COR-L47 (cell line): ENCODE data around the gene ARFGEF2.
"Not testable (repeated sequence)": the region's sequence is repeated elsewhere in the genome, so short reads cannot be mapped to it uniquely, and the experiment has no call there.

Experiments used
- DNase-seq: peaks from one replicate; lab custom pipeline; 2025; lab: John Stamatoyannopoulos, UW

Gene ARFGEF2

GRCh38 chr20:48995589-48995988 is 74.1 kb downstream of the ARFGEF2 start:
- peak; percentile 95 for DNase-seq

DNA sequence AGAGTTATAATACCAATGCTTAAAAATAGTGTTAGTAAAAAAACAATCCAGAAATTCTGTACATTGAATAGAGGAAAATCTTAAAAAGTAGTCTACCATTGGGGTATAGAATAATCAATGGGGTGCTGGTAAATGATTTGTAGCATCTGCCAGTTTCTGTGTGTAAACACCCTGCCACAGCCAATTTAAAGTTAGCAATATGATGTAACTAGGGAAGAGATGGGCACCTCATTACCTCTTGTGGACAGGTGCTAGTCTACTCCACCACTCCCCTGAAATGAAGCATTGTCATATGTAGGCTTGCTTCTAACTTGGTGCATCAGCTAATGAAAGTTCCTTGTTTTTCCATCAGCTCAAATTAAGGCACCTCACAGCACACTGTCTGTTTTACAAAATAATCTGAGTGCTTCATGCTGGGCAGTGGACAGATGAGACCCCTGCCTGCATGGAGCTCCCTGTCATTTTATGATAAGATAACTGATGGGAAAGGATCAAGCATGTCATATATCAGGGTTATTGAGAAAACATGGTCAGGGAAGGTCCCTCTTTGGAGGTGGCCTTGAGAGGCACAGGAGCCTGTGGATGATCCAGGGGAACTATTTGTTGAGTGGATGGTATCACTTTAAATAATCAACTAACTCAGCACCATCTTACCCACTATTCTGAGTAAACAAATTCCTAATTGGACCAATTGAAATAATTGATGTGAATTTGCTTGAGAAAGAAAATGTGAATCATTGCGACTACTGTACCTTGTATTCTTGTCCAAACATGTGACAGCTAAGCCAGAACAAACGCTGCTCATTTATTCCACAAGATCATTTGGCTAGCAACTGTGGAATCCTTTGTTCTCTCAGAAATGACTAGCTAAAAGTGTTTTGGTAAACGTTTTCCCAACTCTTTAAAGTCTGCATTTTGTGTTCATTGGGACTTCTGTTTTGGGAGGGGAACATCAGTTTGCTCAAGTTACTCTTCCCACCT is 78.7 kb downstream of the ARFGEF2 start:
- DNase-seq: peak; percentile 58

GRCh38 chr20:49001741-49002140 is 80.2 kb downstream of the ARFGEF2 start:
- no peak for DNase-seq

DNA sequence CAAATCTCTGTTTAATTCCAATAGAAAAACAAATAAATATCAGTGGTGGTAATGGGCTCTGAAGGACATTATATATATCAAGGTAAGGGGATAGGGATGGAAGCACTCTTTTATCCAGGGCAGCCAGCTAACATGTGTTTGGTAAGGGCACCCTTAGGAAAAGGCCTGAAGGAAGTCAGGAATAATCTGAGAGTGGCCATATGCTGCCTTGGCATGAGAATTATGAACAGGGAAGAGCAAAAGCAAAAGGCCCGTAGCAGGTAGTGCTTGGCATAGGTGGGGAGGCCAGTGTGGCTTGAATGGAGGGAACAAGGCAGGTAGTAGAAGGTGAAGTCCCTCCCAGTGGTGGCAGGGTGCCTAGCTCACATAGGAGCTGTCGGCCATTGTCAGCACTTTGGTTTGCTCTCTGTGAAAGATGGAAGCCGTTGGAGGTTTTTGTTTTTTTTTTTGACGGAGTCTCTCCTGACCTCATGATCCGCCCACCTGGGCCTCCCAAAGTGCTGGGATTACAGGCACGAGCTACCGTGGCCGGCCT is 85.0 kb downstream of the ARFGEF2 start:
- no peak for DNase-seq

GRCh38 chr20:49009899-49010631 is 88.6 kb downstream of the ARFGEF2 start:
- no peak for DNase-seq

GRCh38 chr20:49024220-49024619 is 102.7 kb downstream of the ARFGEF2 start:
- DNase-seq: no peak

- not testable (repeated sequence) for DNase-seq
These were observed 106.7 kb downstream of the ARFGEF2 start for GRCh38 chr20:49028177-49028576.

- no peak for DNase-seq
These were observed 107.2 kb downstream of the ARFGEF2 start for GRCh38 chr20:49028684-49029083.

- no peak for DNase-seq
These were observed 107.7 kb downstream of the ARFGEF2 start for GRCh38 chr20:49029203-49029602.

DNA sequence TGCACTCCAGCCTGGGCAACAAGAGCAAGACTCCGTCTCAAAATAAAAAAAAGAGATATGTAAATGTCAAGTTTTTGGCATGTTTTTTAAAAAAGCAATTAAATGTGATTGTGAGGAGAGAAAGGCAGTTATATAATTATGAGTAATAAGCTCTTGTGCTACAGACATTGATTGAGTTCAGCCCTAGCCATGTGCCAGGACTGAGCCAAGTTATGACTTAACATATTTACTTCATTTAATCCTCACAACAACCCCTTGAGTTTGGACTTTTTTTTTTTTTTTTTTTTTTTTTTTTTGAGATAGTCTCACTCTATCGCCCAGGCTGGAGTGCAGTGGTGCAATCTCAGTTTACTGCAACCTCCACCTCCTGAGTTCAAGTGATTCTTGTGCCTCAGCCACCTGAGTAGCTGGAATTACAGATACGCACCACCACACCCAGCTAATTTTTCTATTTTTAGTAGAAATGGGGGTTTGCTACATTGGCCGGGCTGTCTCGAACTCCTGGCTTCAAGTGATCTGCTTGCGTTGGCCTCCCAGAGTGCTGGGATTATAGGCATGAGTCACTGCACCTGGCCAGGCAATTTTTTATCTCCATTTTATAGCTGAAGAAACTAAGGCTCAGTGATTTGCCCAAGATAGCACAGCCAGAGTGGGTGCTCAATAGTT is 109.6 kb downstream of the ARFGEF2 start:
- DNase-seq: no peak

- DNase-seq: no peak
These were observed 110.9 kb downstream of the ARFGEF2 start for GRCh38 chr20:49032455-49032854.

DNA sequence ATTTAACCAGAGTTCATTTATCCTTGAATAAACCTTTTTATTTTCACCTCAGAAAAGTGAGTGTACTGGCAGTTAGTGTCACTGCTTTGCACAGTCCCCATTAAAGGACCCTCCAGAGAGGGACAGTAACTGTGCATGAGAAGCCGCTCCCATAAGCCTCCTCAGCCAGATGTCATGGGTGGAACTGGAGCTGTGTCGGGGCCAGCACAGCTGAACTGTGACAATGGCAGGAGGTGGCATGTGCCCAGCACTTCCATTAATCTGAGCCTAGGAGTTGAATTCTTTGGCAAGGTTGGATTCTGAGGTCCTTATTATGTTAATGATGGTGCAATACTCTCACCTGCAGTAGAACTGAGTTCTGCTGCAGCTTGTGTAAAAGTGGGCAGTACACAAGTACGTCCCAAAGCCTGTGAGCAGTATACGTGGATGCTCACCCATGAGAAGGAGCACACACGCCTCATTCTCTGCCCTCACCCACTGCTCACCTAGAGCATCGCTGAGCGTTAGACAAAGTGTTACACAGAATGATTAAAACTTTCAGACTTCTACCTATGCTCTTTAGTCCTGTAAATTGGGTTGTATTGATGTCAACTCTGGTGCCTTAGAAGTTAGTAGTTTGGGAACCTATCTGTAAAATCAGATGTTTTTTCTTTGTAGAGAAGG is 112.7 kb downstream of the ARFGEF2 start:
- no peak for DNase-seq

GRCh38 chr20:49037962-49038387 is 116.5 kb downstream of the ARFGEF2 start:
- DNase-seq: no peak

DNA sequence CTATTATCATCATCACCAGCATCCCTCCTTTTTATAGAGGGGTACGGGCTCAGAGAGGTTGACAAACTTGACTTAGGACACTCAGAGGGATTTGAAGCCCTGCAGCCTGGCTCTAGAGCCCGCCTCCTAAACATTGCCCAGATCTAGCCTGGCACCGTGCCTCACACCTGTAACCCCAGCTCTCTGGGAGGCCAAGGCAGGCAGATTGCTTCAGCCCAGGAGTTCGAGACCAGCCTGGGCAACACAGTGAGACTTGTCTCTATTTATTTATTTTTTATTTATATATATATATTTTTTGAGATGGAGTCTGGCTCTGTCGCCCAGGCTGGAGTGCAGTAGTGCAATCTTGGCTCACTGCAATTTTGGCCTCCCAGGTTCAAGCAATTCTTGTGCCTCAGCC is 118.3 kb downstream of the ARFGEF2 start:
- DNase-seq: no peak

DNA sequence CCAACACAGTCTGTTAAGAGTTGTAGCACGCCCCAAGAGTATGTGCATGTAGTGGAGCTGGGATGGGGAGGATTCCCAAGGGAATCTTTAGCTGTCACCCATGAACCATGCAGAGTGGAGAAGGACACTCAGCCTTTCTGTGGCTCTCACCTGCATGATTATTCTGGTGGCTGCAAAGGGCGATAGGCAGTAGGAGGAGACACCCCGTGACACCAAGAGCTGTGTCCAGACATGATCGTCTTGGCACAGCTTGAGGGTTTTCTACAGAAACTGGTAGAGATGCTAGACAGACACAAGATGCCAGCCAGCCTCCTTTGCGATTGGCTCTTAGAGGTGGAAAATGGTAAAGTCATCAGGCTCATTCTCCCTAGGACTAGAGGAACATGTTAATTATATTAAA is 121.5 kb downstream of the ARFGEF2 start:
- no peak for DNase-seq

- no peak for DNase-seq
These were observed 124.1 kb downstream of the ARFGEF2 start for GRCh38 chr20:49045440-49046086.

GRCh38 chr20:49046087-49046900 is 124.8 kb downstream of the ARFGEF2 start, which contains the start of gene CSE1L:
Gene CSE1L, plus strand, starts transcription at chr20:49046312. Its CDS starts 12,152 bp downstream, at chr20:49058464.
- DNase-seq: peak; percentile 94

DNA sequence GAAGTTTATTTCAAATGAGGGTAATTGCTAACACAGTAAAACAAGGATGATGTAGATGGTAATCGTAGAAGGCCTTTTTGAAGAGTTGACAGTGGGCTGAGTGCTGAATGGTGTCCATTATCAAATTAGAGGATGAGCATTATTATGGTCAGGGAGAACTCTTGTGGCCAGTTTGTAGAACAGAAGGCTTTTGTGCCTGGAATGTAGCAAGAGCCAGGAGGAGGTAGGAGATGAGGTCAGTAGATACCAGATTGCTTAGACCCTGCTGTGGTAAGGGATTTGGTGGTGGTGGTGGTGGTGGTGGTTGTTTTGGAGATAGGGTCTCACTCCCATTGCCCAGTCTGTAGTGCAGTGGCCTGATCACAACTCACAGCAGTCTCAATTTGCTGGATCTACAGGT is 130.8 kb downstream of the ARFGEF2 start:
- no peak for DNase-seq

- no peak for DNase-seq
These were observed 132.6 kb downstream of the ARFGEF2 start for GRCh38 chr20:49054056-49054643.

- no peak for DNase-seq
These were observed 141.8 kb downstream of the ARFGEF2 start for GRCh38 chr20:49063279-49063678.
